ENCODE results near the gene PSMA6. TPM values are rescaled to one million over a fixed set of nuclear protein-coding genes. Genes with fewer than 3 reads are reported as not detected.
A peak's percentile ranks its signal among the peaks of the same experiment; 100 is the strongest.

PSMA6 gene
- total RNA-seq, 1 experiment from 2014 or later = 210 TPM

DNA sequence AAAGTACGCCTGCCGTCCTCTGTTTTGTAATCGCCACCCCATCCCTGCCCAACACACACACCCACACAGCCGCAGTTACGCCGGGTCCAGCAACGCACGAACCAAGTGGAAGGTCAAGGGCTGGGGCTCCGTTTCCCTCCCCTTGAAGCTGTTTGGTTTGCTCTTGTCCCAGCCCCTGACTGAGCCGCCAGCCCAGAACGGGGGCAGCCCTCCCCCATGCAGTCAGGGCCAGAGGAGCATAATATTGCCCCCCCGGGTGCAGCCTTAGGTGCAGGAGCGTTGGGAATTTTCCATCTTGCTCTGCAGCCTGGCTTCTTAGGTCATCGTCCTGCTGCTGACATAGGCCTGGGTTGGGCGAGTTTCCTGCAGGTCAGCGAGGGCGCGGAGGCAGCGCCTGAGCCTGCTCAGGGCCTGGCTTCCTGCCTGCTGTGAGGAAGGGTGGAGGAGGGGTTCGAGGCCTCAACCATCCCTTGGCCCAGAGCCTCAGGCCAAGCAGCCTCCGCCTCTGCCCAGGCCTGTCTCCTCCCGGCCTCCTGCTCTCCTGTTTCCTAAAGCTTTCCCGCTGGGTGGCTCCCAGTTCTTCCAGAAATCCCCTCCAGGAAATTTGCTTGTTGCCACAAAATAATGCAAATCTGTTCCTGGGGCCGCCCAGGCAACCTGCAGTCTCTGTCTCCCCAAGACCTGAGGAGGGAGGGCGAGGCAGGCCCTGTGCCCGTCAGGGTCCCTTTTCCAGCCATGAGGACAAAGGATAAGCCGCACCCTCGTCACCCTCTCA is 44.5 kb downstream of the PSMA6 start (continued):
- TF ChIP-seq SMAD3 (CRISPR knock-in tag; IDR thresholded peaks at IDR 0.05; ENCODE audit: borderline replicate concordance) = no peak
- no peak for TF ChIP-seq ZNF671 (CRISPR knock-in tag; IDR thresholded peaks at IDR 0.05)
- no peak for TF ChIP-seq CREM (CRISPR knock-in tag; IDR thresholded peaks at IDR 0.05)
- TF ChIP-seq, protein P1, sequence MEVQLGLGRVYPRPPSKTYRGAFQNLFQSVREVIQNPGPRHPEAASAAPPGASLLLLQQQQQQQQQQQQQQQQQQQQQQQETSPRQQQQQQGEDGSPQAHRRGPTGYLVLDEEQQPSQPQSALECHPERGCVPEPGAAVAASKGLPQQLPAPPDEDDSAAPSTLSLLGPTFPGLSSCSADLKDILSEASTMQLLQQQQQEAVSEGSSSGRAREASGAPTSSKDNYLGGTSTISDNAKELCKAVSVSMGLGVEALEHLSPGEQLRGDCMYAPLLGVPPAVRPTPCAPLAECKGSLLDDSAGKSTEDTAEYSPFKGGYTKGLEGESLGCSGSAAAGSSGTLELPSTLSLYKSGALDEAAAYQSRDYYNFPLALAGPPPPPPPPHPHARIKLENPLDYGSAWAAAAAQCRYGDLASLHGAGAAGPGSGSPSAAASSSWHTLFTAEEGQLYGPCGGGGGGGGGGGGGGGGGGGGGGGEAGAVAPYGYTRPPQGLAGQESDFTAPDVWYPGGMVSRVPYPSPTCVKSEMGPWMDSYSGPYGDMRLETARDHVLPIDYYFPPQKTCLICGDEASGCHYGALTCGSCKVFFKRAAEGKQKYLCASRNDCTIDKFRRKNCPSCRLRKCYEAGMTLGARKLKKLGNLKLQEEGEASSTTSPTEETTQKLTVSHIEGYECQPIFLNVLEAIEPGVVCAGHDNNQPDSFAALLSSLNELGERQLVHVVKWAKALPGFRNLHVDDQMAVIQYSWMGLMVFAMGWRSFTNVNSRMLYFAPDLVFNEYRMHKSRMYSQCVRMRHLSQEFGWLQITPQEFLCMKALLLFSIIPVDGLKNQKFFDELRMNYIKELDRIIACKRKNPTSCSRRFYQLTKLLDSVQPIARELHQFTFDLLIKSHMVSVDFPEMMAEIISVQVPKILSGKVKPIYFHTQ (CRISPR knock-in tag; IDR thresholded peaks at IDR 0.05) = no peak
- peak; percentile 95 for TF ChIP-seq GABPB1 (CRISPR knock-in tag; IDR thresholded peaks at IDR 0.05)
- TF ChIP-seq, protein P2, sequence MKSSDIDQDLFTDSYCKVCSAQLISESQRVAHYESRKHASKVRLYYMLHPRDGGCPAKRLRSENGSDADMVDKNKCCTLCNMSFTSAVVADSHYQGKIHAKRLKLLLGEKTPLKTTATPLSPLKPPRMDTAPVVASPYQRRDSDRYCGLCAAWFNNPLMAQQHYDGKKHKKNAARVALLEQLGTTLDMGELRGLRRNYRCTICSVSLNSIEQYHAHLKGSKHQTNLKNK (CRISPR knock-in tag; IDR thresholded peaks at IDR 0.05) = no peak
- TF ChIP-seq, protein P3, sequence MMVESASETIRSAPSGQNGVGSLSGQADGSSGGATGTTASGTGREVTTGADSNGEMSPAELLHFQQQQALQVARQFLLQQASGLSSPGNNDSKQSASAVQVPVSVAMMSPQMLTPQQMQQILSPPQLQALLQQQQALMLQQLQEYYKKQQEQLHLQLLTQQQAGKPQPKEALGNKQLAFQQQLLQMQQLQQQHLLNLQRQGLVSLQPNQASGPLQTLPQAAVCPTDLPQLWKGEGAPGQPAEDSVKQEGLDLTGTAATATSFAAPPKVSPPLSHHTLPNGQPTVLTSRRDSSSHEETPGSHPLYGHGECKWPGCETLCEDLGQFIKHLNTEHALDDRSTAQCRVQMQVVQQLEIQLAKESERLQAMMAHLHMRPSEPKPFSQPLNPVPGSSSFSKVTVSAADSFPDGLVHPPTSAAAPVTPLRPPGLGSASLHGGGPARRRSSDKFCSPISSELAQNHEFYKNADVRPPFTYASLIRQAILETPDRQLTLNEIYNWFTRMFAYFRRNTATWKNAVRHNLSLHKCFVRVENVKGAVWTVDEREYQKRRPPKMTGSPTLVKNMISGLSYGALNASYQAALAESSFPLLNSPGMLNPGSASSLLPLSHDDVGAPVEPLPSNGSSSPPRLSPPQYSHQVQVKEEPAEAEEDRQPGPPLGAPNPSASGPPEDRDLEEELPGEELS (CRISPR knock-in tag; IDR thresholded peaks at IDR 0.05) = 0 out of 2 replicates have a peak, but pooled peaks have one; percentile 45
- TF ChIP-seq ZNF416 (CRISPR knock-in tag; IDR thresholded peaks at IDR 0.05) = no peak
- TF ChIP-seq, protein P4, sequence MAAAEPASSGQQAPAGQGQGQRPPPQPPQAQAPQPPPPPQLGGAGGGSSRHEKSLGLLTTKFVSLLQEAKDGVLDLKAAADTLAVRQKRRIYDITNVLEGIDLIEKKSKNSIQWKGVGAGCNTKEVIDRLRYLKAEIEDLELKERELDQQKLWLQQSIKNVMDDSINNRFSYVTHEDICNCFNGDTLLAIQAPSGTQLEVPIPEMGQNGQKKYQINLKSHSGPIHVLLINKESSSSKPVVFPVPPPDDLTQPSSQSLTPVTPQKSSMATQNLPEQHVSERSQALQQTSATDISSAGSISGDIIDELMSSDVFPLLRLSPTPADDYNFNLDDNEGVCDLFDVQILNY (CRISPR knock-in tag; IDR thresholded peaks at IDR 0.05) = no peak
- no peak for TF ChIP-seq RORB (CRISPR knock-in tag; IDR thresholded peaks at IDR 0.05)
- TF ChIP-seq NR1H2 (CRISPR knock-in tag; IDR thresholded peaks at IDR 0.05) = no peak
- TF ChIP-seq SMAD4 (CRISPR knock-in tag; IDR thresholded peaks at IDR 0.05) = no peak
- TF ChIP-seq FOXP1 (CRISPR knock-in tag; IDR thresholded peaks at IDR 0.05; ENCODE audit: borderline replicate concordance) = peak; percentile 76
- TF ChIP-seq, protein P5, sequence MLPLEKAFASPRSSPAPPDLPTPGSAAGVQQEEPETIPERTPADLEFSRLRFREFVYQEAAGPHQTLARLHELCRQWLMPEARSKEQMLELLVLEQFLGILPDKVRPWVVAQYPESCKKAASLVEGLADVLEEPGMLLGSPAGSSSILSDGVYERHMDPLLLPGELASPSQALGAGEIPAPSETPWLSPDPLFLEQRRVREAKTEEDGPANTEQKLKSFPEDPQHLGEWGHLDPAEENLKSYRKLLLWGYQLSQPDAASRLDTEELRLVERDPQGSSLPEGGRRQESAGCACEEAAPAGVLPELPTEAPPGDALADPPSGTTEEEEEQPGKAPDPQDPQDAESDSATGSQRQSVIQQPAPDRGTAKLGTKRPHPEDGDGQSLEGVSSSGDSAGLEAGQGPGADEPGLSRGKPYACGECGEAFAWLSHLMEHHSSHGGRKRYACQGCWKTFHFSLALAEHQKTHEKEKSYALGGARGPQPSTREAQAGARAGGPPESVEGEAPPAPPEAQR (CRISPR knock-in tag; IDR thresholded peaks at IDR 0.05) = no peak
- TF ChIP-seq, protein P6, sequence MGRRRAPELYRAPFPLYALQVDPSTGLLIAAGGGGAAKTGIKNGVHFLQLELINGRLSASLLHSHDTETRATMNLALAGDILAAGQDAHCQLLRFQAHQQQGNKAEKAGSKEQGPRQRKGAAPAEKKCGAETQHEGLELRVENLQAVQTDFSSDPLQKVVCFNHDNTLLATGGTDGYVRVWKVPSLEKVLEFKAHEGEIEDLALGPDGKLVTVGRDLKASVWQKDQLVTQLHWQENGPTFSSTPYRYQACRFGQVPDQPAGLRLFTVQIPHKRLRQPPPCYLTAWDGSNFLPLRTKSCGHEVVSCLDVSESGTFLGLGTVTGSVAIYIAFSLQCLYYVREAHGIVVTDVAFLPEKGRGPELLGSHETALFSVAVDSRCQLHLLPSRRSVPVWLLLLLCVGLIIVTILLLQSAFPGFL (CRISPR knock-in tag; IDR thresholded peaks at IDR 0.05; ENCODE audit: borderline replicate concordance) = no peak
- TF ChIP-seq FOXJ3 (CRISPR knock-in tag; IDR thresholded peaks at IDR 0.05; ENCODE audit: borderline replicate concordance) = no peak
- no peak for TF ChIP-seq IRF2 (CRISPR knock-in tag; IDR thresholded peaks at IDR 0.05; ENCODE audit: borderline replicate concordance, low read depth)
- TF ChIP-seq, protein P7, sequence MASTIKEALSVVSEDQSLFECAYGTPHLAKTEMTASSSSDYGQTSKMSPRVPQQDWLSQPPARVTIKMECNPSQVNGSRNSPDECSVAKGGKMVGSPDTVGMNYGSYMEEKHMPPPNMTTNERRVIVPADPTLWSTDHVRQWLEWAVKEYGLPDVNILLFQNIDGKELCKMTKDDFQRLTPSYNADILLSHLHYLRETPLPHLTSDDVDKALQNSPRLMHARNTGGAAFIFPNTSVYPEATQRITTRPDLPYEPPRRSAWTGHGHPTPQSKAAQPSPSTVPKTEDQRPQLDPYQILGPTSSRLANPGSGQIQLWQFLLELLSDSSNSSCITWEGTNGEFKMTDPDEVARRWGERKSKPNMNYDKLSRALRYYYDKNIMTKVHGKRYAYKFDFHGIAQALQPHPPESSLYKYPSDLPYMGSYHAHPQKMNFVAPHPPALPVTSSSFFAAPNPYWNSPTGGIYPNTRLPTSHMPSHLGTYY (CRISPR knock-in tag; IDR thresholded peaks at IDR 0.05) = no peak
- TF ChIP-seq, protein P8, sequence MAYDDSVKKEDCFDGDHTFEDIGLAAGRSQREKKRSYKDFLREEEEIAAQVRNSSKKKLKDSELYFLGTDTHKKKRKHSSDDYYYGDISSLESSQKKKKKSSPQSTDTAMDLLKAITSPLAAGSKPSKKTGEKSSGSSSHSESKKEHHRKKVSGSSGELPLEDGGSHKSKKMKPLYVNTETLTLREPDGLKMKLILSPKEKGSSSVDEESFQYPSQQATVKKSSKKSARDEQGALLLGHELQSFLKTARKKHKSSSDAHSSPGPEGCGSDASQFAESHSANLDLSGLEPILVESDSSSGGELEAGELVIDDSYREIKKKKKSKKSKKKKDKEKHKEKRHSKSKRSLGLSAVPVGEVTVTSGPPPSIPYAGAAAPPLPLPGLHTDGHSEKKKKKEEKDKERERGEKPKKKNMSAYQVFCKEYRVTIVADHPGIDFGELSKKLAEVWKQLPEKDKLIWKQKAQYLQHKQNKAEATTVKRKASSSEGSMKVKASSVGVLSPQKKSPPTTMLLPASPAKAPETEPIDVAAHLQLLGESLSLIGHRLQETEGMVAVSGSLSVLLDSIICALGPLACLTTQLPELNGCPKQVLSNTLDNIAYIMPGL (CRISPR knock-in tag; IDR thresholded peaks at IDR 0.05) = no peak
- no peak for TF ChIP-seq ZNF232 (CRISPR knock-in tag; IDR thresholded peaks at IDR 0.05)
- no peak for TF ChIP-seq TCF7 (CRISPR knock-in tag; IDR thresholded peaks at IDR 0.05; ENCODE audit: low read depth)
- TF ChIP-seq NR3C1 (CRISPR knock-in tag; conservative IDR thresholded peaks at IDR 0.05; ENCODE audit: low read depth) = no peak
- no peak for TF ChIP-seq EMX1 (CRISPR knock-in tag; IDR thresholded peaks at IDR 0.05)
- no peak for TF ChIP-seq ETV6 (CRISPR knock-in tag; IDR thresholded peaks at IDR 0.05)
- no peak for TF ChIP-seq ZNF263 (CRISPR knock-in tag; IDR thresholded peaks at IDR 0.05; ENCODE audit: low read depth)
- no peak for TF ChIP-seq TEAD4 (CRISPR knock-in tag; IDR thresholded peaks at IDR 0.05)
- no peak for TF ChIP-seq ZNF317 (CRISPR knock-in tag; IDR thresholded peaks at IDR 0.05; ENCODE audit: borderline replicate concordance, low read depth)
- TF ChIP-seq NFYB (CRISPR knock-in tag; conservative IDR thresholded peaks at IDR 0.05; ENCODE audit: low read depth) = no peak
- TF ChIP-seq ZNF219 (CRISPR knock-in tag; IDR thresholded peaks at IDR 0.05; ENCODE audit: borderline replicate concordance) = no peak
